K562 (cell line): Measurements from ENCODE around the gene BMP8B. TPM values are rescaled to one million over a fixed set of nuclear protein-coding genes. Genes with fewer than 3 reads are reported as not detected.

Experiments used
- HDAC2 ChIP-seq: fragments of 450-650 bp; IDR thresholded peaks from 2 replicates; pipeline ENCODE4 v1.6.1; 2016; ENCODE audit warnings: mild to moderate bottlenecking
- KLF1 ChIP-seq: fragments of 450-650 bp; IDR thresholded peaks from 2 replicates; pipeline ENCODE4 v1.6.1; 2016; ENCODE audit warnings: missing genetic modification characterization, missing compliant biosample characterization
- MAZ ChIP-seq, 2 experiments: fragments of 450-650 bp in 1 of 2; sonication (generic) in 1 of 2; formaldehyde crosslinking; IDR thresholded peaks in 1 of 2; conservative IDR thresholded peaks in 1 of 2; 2 replicates each; pipeline versions ENCODE4 v1.4.0 to v1.5.0; 2020; ENCODE audit warnings: mild to moderate bottlenecking in 1 of 2, missing genetic modification reagents in 1 of 2
- MTA3 ChIP-seq: fragments of 450-650 bp; formaldehyde crosslinking; IDR thresholded peaks from 2 replicates; pipeline ENCODE4 v1.6.1; 2017; ENCODE audit warnings: mild to moderate bottlenecking, borderline replicate concordance
- POLR2AphosphoS5 ChIP-seq: IDR thresholded peaks from 2 replicates; pipeline ENCODE4 v1.6.1; 2011; ENCODE audit warnings: mild to moderate bottlenecking, low read depth, low read length, moderate library complexity; ENCODE audit not compliant: control insufficient read depth, insufficient read depth
- PRPF4 ChIP-seq: fragments of 200-400 bp; formaldehyde crosslinking; IDR thresholded peaks from one replicate; pipeline ENCODE4 v1.6.1; 2017; ENCODE audit warnings: low read length, low read depth, mild to moderate bottlenecking; ENCODE audit not compliant: insufficient read depth, poor library complexity, severe bottlenecking
- RBFOX2 ChIP-seq: fragments of 200-400 bp; formaldehyde crosslinking; IDR thresholded peaks from 2 replicates; pipeline ENCODE4 v1.6.1; 2017; ENCODE audit warnings: low read depth, mild to moderate bottlenecking, low read length, moderate library complexity
- RBM15 ChIP-seq: fragments of 200-400 bp; formaldehyde crosslinking; IDR thresholded peaks from 2 replicates; pipeline ENCODE4 v1.6.1; 2018; ENCODE audit warnings: mild to moderate bottlenecking, low read length, moderate library complexity; ENCODE audit not compliant: insufficient read depth
- SP1 ChIP-seq: sonication (generic); formaldehyde crosslinking; IDR thresholded peaks from 2 replicates; pipeline ENCODE4 v1.8.1; 2022; ENCODE audit warnings: mild to moderate bottlenecking, missing genetic modification reagents
- TAF1 ChIP-seq: IDR thresholded peaks from 2 replicates; pipeline ENCODE4 v1.6.1; 2011; ENCODE audit warnings: mild to moderate bottlenecking, low read length, moderate library complexity; ENCODE audit not compliant: insufficient read depth, control insufficient read depth, severe bottlenecking; ENCODE audit errors: extremely low read depth
- TBP ChIP-seq: optimal IDR thresholded peaks from 2 replicates; pipeline ENCODE3; 2011; ENCODE audit warnings: low read depth, low read length, improper control_type of control experiment
- ZNF445 ChIP-seq: fragments of 250-450 bp; sonication (Bioruptor Pico); IDR thresholded peaks from 2 replicates; pipeline ENCODE4 v1.4.0; 2020; ENCODE audit warnings: low read depth, mild to moderate bottlenecking, moderate library complexity
- polyA plus RNA-seq, 8 experiments: library from polyadenylated mRNA; depleted of rRNA in 4 of 8; stranded (reverse) in 5 of 8; unstranded in 3 of 8; fragments of >200 nt; fragmentation: Nextera tagmentation in 2 of 8; fragmentation: Illumina TruSeq in 1 of 8; extraction: Ambion mirVana in 2 of 8; extraction: Trizol in 1 of 8; gene quantifications; 2 replicates each; pipeline versions ENCODE4 v1.2.1 to v1.2.3, GENCODE V29; 2011 to 2014; ENCODE audit warnings: inconsistent platforms in 1 of 8, missing spikeins in 1 of 8
- total RNA-seq, 7 experiments: library from RNA; depleted of rRNA in 6 of 7; stranded (reverse); fragments of >200 nt in 6 of 7; fragmentation: Illumina TruSeq in 2 of 7; extraction: Trizol in 2 of 7; gene quantifications; 2 replicates each; pipeline versions ENCODE4 v1.2.1 to v1.2.3, GENCODE V29; 2011 to 2021; ENCODE audit warnings: low replicate concordance in 1 of 7
- TF ChIP-seq, protein P1 (sequence below): sonication (generic); formaldehyde crosslinking; IDR thresholded peaks from 2 replicates; pipeline ENCODE4 v1.8.0; 2022; ENCODE audit warnings: mild to moderate bottlenecking, low read depth, missing genetic modification reagents
- TF ChIP-seq, protein P2 (sequence below), 2 experiments: fragments of 450-650 bp; IDR thresholded peaks; 2 replicates each; pipeline ENCODE4 v1.6.1; 2016; ENCODE audit warnings: mild to moderate bottlenecking in 2 of 2, borderline replicate concordance in 1 of 2, low read depth in 1 of 2, moderate library complexity in 1 of 2
- TF ChIP-seq, protein P3 (sequence below): fragments of 200-800 bp; sonication (Bioruptor generic); IDR thresholded peaks from 2 replicates; pipeline ENCODE4 v1.6.1; 2017; ENCODE audit warnings: missing genetic modification characterization, missing compliant biosample characterization

BMP8B gene
- total and polyA plus RNA-seq, 9 of the 15 experiments (the other 6 are each of a cell fraction or from before 2014, with no cell fraction given): 0.03 to 0.33 (median 0.14) TPM

DNA sequence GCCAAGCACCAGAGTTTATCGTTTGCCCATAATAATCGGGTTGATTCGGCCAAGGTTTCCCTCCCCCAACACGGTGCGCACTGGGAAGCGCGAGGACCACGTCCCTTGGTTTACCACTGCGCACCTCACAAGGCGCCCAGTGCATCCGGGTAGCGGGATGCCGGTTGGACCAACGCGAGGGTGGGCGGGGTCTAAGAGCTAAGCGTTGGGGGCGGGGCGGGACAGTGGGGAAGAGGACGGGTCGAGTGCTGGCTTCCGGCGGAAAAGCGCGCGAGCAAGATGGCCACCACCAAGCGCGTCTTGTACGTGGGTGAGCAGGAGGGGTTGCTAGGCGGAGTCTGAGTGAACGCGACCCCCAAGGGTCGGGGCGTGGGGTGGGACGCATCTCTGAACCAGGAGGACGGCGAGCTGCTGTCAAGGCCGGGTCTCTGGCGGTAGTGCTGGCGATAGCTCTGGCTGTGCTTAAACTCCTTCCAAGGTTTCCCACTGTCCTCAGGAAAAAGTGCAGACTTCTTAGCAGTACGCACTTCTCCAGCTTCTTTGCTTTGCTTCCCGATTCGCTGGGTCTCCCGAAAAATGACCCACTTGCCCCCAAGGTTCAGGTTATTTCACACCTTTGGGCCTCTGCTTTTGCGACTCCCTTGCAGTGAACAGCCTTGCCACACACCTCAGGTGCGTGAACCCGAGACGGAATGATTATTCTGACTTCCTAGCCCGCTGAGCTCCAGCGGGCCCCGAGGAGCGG lies 49.9 kb downstream of the BMP8B start, which contains the start of gene PPIE (continued):
- TF ChIP-seq HDAC2: peak; percentile 72; the same call in 1 of the 2 replicates
- TF ChIP-seq, protein P1, sequence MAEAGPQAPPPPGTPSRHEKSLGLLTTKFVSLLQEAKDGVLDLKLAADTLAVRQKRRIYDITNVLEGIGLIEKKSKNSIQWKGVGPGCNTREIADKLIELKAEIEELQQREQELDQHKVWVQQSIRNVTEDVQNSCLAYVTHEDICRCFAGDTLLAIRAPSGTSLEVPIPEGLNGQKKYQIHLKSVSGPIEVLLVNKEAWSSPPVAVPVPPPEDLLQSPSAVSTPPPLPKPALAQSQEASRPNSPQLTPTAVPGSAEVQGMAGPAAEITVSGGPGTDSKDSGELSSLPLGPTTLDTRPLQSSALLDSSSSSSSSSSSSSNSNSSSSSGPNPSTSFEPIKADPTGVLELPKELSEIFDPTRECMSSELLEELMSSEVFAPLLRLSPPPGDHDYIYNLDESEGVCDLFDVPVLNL (CRISPR knock-in tag): no peak
- TF ChIP-seq, protein P2, sequence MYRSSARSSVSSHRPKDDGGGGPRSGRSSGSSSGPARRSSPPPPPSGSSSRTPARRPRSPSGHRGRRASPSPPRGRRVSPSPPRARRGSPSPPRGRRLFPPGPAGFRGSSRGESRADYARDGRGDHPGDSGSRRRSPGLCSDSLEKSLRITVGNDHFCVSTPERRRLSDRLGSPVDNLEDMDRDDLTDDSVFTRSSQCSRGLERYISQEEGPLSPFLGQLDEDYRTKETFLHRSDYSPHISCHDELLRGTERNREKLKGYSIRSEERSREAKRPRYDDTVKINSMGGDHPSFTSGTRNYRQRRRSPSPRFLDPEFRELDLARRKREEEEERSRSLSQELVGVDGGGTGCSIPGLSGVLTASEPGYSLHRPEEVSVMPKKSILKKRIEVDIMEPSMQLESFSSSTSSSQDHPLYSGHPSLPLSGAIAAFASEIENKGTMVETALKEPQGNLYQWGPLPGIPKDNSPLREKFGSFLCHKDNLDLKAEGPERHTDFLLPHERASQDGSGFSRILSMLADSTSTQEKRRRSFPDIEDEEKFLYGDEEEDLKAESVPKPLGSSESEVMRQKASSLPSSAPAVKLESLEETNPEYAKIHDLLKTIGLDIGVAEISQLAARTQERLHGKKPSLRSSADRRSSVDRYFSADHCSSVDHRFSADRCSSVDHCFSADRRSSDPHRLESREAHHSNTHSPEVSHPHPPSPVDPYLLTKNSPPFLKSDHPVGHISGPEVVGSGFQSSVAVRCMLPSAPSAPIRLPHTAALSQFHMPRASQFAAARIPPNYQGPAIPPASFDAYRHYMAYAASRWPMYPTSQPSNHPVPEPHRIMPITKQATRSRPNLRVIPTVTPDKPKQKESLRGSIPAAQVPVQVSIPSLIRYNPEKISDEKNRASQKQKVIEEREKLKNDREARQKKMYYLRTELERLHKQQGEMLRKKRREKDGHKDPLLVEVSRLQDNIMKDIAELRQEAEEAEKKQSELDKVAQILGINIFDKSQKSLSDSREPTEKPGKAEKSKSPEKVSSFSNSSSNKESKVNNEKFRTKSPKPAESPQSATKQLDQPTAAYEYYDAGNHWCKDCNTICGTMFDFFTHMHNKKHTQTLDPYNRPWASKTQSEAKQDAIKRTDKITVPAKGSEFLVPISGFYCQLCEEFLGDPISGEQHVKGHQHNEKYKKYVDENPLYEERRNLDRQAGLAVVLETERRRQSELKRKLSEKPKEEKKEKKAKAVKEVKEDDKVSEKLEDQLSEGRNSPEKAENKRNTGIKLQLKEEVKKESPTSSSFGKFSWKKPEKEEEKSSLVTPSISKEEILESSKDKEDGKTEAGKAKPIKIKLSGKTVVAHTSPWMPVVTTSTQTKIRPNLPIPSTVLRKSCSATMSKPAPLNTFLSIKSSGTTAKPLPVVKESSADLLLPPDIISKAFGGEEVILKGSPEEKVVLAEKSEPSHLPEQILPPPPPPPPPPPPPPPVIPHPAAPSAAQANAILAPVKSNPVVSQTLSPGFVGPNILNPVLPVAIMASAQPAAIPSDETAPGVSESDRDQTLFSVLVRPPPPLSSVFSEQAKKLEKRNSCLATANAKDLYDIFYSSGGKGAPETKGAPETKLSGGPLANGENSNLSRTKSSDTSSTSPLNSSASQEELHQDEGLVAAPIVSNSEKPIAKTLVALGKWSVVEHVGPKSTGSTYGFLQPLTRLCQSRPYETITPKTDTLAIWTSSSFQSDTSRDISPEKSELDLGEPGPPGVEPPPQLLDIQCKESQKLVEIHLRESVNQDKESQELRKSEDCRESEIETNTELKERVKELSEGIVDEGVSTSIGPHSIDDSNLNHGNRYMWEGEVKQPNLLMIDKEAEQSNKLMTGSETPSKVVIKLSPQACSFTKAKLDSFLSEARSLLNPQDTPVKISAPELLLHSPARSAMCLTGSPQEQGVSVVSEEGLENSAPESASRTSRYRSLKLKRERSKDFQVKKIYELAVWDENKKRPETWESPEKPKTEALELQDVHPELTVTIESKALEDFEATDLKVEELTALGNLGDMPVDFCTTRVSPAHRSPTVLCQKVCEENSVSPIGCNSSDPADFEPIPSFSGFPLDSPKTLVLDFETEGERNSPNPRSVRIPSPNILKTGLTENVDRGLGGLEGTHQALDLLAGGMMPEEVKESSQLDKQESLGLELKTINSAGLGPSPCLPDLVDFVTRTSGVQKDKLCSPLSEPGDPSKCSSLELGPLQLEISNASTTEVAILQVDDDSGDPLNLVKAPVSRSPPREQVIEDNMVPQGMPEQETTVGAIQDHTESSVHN (IDR thresholded peaks at IDR 0.05; ENCODE audit: borderline replicate concordance in 1 of 2, low read depth in 1 of 2): no peak
- TF ChIP-seq RBFOX2: peak; percentile 94
- TF ChIP-seq POLR2AphosphoS5: peak; percentile 93
- 0 out of 2 replicates have a peak, but pooled peaks have one; percentile 57 for TF ChIP-seq MTA3
- peak; percentile 60; the same call in 1 of the 2 replicates for TF ChIP-seq KLF1 (tag)
- TF ChIP-seq, protein P3, sequence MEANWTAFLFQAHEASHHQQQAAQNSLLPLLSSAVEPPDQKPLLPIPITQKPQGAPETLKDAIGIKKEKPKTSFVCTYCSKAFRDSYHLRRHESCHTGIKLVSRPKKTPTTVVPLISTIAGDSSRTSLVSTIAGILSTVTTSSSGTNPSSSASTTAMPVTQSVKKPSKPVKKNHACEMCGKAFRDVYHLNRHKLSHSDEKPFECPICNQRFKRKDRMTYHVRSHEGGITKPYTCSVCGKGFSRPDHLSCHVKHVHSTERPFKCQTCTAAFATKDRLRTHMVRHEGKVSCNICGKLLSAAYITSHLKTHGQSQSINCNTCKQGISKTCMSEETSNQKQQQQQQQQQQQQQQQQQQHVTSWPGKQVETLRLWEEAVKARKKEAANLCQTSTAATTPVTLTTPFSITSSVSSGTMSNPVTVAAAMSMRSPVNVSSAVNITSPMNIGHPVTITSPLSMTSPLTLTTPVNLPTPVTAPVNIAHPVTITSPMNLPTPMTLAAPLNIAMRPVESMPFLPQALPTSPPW (CRISPR knock-in tag): peak; percentile 59; the same call in 1 of the 2 replicates
- peak; percentile 55 to 56; a peak in 2 of 4 replicates for TF ChIP-seq MAZ (CRISPR knock-in tag; conservative IDR thresholded peaks at IDR 0.05 in 1 of 2, IDR thresholded peaks at IDR 0.05 in 1 of 2)
- peak; percentile 29 for TF ChIP-seq PRPF4
- peak; percentile 90 for TF ChIP-seq TAF1
- no peak for TF ChIP-seq ZNF445
- TF ChIP-seq SP1 (CRISPR knock-in tag): peak; percentile 65
- no peak for TF ChIP-seq RBM15
- TF ChIP-seq TBP: peak; percentile 86
